Caco-2 (cell line): ENCODE data around the gene PBX1. TPM values are rescaled to one million over a fixed set of nuclear protein-coding genes. Genes with fewer than 3 reads are reported as not detected.
A peak's percentile ranks its signal among the peaks of the same experiment; 100 is the strongest.

Source experiments
- BruUV-seq: library from RNA; stranded (reverse); fragments of 400-500 nt; replicated peaks from 2 replicates; lab custom pipeline; 2021; lab: Mats Ljungman, UMichigan
- CTCF ChIA-PET: fragments of 300-600 bp; sonication (Branson Sonifier 250); formaldehyde crosslinking; loops from one replicate; lab custom pipeline; 2022; ENCODE audit warnings: antibody characterized with exemption; lab: Charles Lee
- POLR2A ChIA-PET: fragments of 300-600 bp; sonication (Branson Sonifier 250); formaldehyde crosslinking; loops from one replicate; lab custom pipeline; 2022; ENCODE audit warnings: antibody characterized with exemption; lab: Charles Lee
- DNase-seq, 2 experiments: peaks; one replicate each; pipeline versions ENCODE4 v3.0.0 to v3.0.0-alpha.2; 2020 to 2022
- H3K27me3 ChIP-seq: replicated peaks from 2 replicates; pipeline ENCODE4 v1.6.0; 2011; ENCODE audit warnings: low read length; ENCODE audit not compliant: control insufficient read depth, insufficient read depth
- H3K36me3 ChIP-seq: 2 replicates; pipeline ENCODE4 v1.5.1; 2011; ENCODE audit warnings: low read length; ENCODE audit not compliant: control insufficient read depth, insufficient read depth
- H3K4me1 ChIP-seq: fragments of 250-450 bp; sonication (Bioruptor Pico); 2 replicates; pipeline ENCODE4 v1.5.1; 2020; ENCODE audit warnings: mild to moderate bottlenecking
- H3K4me3 ChIP-seq: 2 replicates; pipeline ENCODE4 v1.5.1; 2011; ENCODE audit warnings: low read depth, mild to moderate bottlenecking, control low read depth, low read length
- H3K9me3 ChIP-seq: fragments of 250-450 bp; sonication (Bioruptor Pico); 2 replicates; pipeline ENCODE4 v1.5.1; 2020; ENCODE audit warnings: mild to moderate bottlenecking, moderate library complexity
- H3K27ac Mint-ChIP-seq: one replicate; pipeline ENCODE4 v1.8.0; 2022; ENCODE audit warnings: mixed read lengths; ENCODE audit not compliant: unreplicated experiment
- H3K27me3 Mint-ChIP-seq: one replicate; pipeline ENCODE4 v1.8.0; 2022; ENCODE audit warnings: mixed read lengths; ENCODE audit not compliant: insufficient read depth, unreplicated experiment
- H3K36me3 Mint-ChIP-seq: one replicate; pipeline ENCODE4 v1.8.0; 2022; ENCODE audit warnings: mild to moderate bottlenecking, mixed read lengths; ENCODE audit not compliant: insufficient read depth, unreplicated experiment
- H3K4me1 Mint-ChIP-seq: one replicate; pipeline ENCODE4 v1.8.0; 2022; ENCODE audit warnings: low read depth, mixed read lengths; ENCODE audit not compliant: unreplicated experiment
- H3K4me3 Mint-ChIP-seq: one replicate; pipeline ENCODE4 v1.8.0; 2022; ENCODE audit warnings: mild to moderate bottlenecking, moderate library complexity, mixed read lengths; ENCODE audit not compliant: unreplicated experiment
- H3K9me3 Mint-ChIP-seq: one replicate; pipeline ENCODE4 v1.8.0; 2022; ENCODE audit warnings: mixed read lengths; ENCODE audit not compliant: unreplicated experiment
- CTCF ChIP-seq, 2 experiments: fragments of 200-600 bp in 1 of 2; IDR thresholded peaks; 1 replicate in 1 of 2; 2 replicates in 1 of 2; pipeline versions ENCODE4 v1.5.1 to v1.8.0; 2011 to 2022; ENCODE audit warnings: antibody characterized with exemption in 1 of 2, control low read depth in 1 of 2, inconsistent platforms in 1 of 2, low read depth in 1 of 2, low read length in 1 of 2, mild to moderate bottlenecking in 1 of 2, moderate library complexity in 1 of 2; ENCODE audit not compliant: insufficient read depth in 1 of 2, severe bottlenecking in 1 of 2, unreplicated experiment in 1 of 2
- intact Hi-C: fragments of 100-400 bp; cut with micrococcal nuclease; formaldehyde crosslinking; loops from one replicate; pipeline ENCODE4 v1.10.0; 2022; ENCODE audit not compliant: unreplicated experiment
- total RNA-seq: library from RNA; stranded (reverse); gene quantifications from 2 replicates; pipeline ENCODE4 v1.2.3, GENCODE V29; 2022

Gene PBX1
- total RNA-seq, 1 experiment from 2014 or later: 103 TPM

- H3K4me3 Mint-ChIP-seq: no peak overlapping the region
- H3K9me3 ChIP-seq: no peaks in the 10 kb centered on the region
- ChIA-PET POLR2A (no interaction called here), CTCF (interaction anchor here (1.1 kb wide), 1 partner anchor 43 kb away, joined by 3 read pairs; no protein-coding TSS in a partner anchor)
- H3K4me3 ChIP-seq: no peak overlapping the region
- peaks cover 47% of the 10 kb centered on the region for H3K4me1 Mint-ChIP-seq
- no peaks in the 10 kb centered on the region for H3K36me3 ChIP-seq
- DNase-seq: no peak
- intact Hi-C loops: loop anchor here (5.0 kb wide), 3 partner anchors 35 to 145 kb away; partner anchors contain the start of gene PBX1
- TF ChIP-seq CTCF (IDR thresholded peaks at IDR 0.05; ENCODE audit: insufficient read depth in 1 of 2, low read depth in 1 of 2, low read length in 1 of 2, severe bottlenecking in 1 of 2, unreplicated experiment in 1 of 2): no peak
- no TSS peak for BruUV-seq
- no peaks in the 10 kb centered on the region for H3K27me3 ChIP-seq
- peaks cover 76% of the 10 kb centered on the region for H3K4me1 ChIP-seq
- H3K9me3 Mint-ChIP-seq: peaks cover 9% of the 10 kb centered on the region
- H3K27ac Mint-ChIP-seq: peak overlapping the region; percentile 73
- H3K27me3 Mint-ChIP-seq: no peaks in the 10 kb centered on the region
- H3K36me3 Mint-ChIP-seq: peaks cover 30% of the 10 kb centered on the region
Observed at GRCh38 chr1:164662462-164662861, 103.5 kb downstream of the PBX1 start.

- H3K36me3 Mint-ChIP-seq: peaks cover 30% of the 10 kb centered on the region
- TF ChIP-seq CTCF (IDR thresholded peaks at IDR 0.05; ENCODE audit: insufficient read depth in 1 of 2, low read depth in 1 of 2, low read length in 1 of 2, severe bottlenecking in 1 of 2, unreplicated experiment in 1 of 2): no peak
- no peaks in the 10 kb centered on the region for H3K27me3 ChIP-seq
- H3K27me3 Mint-ChIP-seq: no peaks in the 10 kb centered on the region
- peaks cover 9% of the 10 kb centered on the region for H3K9me3 Mint-ChIP-seq
- H3K4me3 ChIP-seq: no peak overlapping the region
- peaks cover 47% of the 10 kb centered on the region for H3K4me1 Mint-ChIP-seq
- peaks cover 76% of the 10 kb centered on the region for H3K4me1 ChIP-seq
- H3K4me3 Mint-ChIP-seq: peak overlapping the region; percentile 4
- H3K27ac Mint-ChIP-seq: peak overlapping the region; percentile 73
- peaks cover 2% of the 10 kb centered on the region; the same call in 1 of the 2 replicates for H3K9me3 ChIP-seq
- CTCF ChIA-PET: interaction anchor here (1.1 kb wide), 1 partner anchor 44 kb away, joined by 3 read pairs; no protein-coding TSS in a partner anchor
- no TSS peak for BruUV-seq
- no peak for DNase-seq
- intact Hi-C loops: loop anchor here (5.0 kb wide), 3 partner anchors 36 to 146 kb away; partner anchors contain the start of gene PBX1
- POLR2A ChIA-PET: no interaction called here
- no peaks in the 10 kb centered on the region for H3K36me3 ChIP-seq
Observed at GRCh38 chr1:164662955-164663354, 104.0 kb downstream of the PBX1 start.

GRCh38 chr1:164664127-164664526 lies 105.1 kb downstream of the PBX1 start:
- CTCF ChIA-PET: no interaction called here
- no peak overlapping the region for H3K4me3 ChIP-seq
- no peak overlapping the region for H3K4me3 Mint-ChIP-seq
- no peaks in the 10 kb centered on the region for H3K27me3 Mint-ChIP-seq
- peaks cover 32% of the 10 kb centered on the region for H3K36me3 Mint-ChIP-seq
- no peak for TF ChIP-seq CTCF (IDR thresholded peaks at IDR 0.05; ENCODE audit: insufficient read depth in 1 of 2, low read depth in 1 of 2, low read length in 1 of 2, severe bottlenecking in 1 of 2, unreplicated experiment in 1 of 2)
- intact Hi-C loops: loop anchor here (1.0 to 5.0 kb wide), 4 partner anchors 8 to 147 kb away; partner anchors contain the start of gene PBX1
- peaks cover 65% of the 10 kb centered on the region for H3K4me1 ChIP-seq
- H3K9me3 Mint-ChIP-seq: peaks cover 15% of the 10 kb centered on the region
- peaks cover 44% of the 10 kb centered on the region for H3K4me1 Mint-ChIP-seq
- peaks cover 5% of the 10 kb centered on the region for H3K9me3 ChIP-seq
- no peaks in the 10 kb centered on the region for H3K36me3 ChIP-seq
- no peaks in the 10 kb centered on the region for H3K27me3 ChIP-seq
- POLR2A ChIA-PET: no interaction called here
- no peak for DNase-seq
- peak overlapping the region; percentile 10 for H3K27ac Mint-ChIP-seq
- no TSS peak for BruUV-seq
